Activated gamma-delta T cell treated with Interleukin-2 at 50 U/mL for 16 hours (primary cell): ENCODE data around the gene ABCA7.

ENCODE experiments used
- DNase-seq: peaks from one replicate; pipeline ENCODE4 v3.0.0-alpha.2; 2020

Gene ABCA7

DNA sequence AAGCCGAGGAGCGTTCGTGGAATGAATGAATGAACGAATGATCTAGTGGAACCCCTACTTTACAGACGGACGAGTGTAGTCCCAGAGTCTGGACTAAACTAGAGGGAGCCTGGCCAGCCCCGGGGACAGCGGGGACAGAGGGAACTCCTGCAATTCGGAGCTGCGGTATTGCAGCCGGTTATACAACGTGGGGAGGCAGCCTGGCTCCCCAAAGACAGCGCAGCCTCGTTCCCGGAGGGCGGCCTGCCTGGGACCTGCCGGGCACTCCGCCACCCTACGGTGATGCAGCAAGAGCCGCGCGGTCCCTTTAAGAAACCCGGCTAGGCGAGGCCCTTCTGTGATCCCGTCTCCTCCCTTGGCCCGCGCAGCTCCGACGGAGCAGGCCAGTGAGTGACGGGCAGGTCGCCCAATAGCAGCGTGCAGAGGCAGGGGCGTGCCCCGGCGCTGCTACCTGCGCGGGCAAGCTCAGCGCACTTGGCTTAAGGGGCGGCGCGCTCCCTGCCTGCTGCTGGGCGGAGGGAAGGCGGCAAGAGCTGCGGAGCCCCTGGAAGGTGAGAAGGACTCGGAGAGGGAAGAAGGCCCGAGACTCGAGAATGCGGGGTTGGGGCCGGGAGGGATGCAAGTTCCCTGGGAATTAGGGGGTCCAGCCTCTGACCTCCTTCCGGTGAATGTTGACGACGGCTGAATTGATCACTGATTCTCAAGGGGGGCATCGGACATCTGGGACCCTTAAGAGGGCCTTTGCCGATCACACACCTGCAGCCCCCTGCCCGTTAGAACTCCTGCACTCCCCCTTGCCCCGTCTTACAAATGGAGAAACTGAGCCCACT lies at the start of gene ABCA7:
Gene ABCA7 (plus strand): TSS at position 462 of the 830 bp plus-strand sequence. CDS start 1,255 bp downstream, outside the sequence.
- peak; percentile 100 for DNase-seq

DNA sequence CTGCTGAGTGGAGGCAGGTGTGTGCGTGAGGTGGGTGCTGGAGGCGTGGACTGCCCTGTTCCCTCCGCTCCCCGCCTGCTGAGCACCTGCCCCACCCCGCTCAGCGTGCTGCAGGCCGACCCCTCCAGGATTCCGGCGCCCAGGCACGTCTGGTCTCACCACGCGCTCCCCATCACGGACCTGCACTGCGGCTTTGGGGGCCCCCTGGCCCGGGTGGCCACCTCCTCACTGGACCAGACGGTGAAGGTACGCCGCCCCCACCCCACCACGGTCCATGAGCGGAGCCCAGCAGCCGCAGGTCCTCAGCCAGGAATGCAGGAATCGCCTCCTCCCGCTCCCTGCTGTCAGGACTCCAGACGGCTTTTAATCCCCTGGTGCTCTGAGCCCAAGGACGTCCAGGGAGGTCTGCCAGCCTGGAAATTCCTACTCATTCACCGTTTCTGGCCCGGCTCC lies 49.8 kb upstream of the ABCA7 start:
- no peak for DNase-seq

DNA sequence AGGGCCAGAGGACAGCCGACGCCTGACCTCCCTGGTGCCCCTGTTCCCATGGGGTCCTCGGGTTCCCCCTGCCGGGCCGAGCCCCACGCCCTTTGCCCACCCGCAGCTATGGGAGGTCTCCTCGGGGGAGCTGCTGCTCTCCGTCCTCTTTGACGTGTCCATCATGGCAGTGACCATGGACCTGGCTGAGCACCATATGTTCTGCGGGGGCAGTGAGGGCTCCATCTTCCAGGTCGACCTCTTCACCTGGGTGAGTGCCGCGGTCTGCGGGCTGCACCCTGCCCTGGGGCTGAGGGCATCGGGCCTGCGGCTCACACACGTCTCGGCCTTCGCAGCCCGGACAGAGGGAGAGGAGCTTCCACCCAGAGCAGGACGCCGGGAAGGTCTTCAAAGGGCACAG lies 49.2 kb upstream of the ABCA7 start:
- no peak for DNase-seq

DNA sequence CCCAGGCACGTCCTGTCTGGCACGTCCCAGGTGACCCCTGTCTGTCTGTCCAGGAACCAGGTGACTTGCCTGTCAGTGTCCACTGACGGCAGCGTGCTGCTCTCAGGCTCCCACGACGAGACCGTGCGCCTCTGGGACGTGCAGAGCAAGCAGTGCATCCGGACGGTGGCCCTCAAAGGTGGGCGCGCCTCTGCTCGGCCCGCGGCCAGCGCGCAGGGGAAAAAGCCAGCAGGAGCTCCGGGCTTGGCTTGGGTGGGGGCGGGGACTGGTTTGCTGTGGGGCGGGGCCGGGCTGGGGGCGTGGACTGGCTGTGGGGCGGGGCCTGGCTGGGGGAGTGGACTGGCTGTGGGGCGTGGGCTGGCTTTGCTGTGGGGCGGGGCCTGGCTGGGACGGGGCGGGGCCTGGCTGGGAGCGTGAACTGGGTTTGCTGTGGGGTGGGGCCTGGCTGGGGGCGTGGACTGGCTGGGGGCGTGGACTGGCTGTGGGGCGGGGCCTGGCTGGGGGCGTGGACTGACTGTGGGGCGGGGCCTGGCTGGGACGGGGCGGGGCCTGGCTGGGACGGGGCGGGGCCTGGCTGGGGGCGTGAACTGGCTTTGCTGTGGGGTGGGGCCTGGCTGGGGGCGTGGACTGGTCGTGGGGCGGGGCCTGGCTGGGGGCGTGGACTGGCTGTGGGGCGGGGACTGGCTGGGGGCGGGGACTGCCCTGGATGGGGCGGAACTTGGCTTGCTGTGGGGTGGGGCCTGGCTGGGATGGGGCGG lies 48.6 kb upstream of the ABCA7 start:
- DNase-seq: peak; percentile 40

DNA sequence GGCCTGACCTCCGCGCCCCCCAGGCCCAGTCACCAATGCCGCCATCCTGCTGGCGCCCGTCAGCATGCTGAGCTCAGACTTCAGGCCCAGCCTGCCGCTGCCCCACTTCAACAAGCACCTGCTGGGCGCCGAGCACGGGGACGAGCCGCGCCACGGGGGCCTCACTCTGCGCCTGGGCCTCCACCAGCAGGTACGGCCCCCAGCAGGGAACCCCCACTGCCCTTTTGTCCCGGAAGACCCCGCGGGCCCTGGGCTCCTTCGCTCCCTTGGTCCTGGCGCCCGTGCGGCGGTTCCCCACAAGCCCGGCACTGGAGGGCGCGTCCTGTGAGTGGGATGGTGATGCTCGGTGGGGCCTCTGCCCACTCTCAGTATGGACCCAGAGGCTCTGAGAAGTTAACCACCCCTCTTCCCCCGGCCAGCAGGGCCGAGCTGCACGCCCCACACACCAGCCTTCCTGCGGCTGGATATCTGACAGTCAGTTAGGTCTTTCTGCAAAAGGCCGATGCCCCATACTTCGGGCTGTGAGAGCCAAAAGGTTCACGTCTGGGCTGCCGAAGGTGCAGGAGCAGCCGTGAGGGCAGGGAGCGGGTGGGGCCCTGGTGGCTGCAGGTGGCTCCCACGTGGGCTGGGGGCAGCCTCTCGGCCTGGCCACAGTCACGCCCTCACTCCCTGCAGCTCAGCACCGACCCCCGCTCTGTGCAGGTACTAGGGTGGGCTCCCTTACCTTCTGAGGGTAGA lies 47.8 kb upstream of the ABCA7 start:
- no peak for DNase-seq

DNA sequence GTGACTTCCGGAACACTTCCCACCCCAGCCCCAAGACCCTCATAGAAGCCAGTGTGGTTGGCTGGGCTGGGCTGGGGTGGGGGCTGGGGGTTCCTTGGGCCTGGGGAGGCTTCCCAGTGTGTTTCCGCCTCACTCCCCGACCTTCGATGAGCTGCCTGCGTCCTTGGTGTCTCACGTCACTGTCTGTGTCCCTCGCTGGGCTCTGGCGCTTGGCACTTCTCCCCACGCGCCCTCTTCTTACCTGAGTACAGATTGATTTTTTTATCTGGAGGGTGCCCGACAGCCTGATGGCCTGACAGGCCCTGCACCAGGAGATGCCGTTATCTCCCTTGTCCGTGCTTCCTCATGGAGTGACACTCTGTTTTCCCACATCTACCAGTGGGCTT lies 47.2 kb upstream of the ABCA7 start:
- no peak for DNase-seq

- DNase-seq: no peak
Measured at GRCh38 chr19:993361-993830, 46.5 kb upstream of the ABCA7 start.

DNA sequence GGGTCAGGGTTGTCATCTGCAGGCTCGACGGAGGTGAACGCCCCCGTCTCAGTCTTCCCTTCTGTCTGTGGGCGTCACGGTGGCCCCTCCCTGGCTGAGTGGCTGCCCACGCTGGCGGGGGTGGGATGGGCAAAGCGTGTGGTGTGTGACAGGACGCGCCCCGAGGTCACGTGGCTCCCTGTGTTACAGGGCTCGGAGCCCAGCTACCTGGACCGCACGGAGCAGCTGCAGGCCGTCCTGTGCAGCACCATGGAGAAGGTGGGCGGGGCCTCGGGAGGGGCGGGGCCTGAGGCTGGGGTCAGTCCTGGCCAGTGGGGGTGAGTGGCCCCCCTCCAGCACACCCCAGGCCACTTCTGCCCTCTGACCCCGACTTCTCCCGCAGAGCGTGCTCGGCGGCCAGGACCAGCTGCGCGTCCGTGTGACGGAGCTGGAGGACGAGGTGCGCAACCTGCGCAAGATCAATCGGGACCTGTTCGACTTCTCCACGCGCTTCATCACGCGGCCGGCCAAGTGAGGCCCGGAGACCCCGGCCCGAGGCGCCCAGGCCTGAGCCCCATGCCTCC lies 46.0 kb upstream of the ABCA7 start:
- no peak for DNase-seq

DNA sequence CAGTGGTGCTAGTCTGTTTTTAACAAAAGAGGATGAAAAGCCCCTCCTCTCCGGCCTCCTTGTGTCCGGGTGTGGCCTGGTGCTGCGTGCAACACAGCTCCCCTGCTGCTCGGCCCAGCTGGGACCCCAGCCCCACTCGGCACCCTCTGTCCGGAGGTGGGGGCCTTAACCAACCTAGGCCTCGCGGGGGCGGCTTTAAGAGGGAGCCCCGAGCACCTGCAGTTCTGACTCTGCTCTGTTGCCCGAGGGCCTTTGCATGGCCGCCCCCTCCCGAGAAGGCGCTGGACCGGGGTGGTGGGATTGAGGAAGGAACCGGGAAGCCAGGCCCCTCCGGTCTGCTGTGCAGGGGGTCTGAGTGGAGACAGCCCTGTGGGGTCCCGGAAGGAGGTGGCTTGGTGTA lies 45.4 kb upstream of the ABCA7 start:
- DNase-seq: no peak

DNA sequence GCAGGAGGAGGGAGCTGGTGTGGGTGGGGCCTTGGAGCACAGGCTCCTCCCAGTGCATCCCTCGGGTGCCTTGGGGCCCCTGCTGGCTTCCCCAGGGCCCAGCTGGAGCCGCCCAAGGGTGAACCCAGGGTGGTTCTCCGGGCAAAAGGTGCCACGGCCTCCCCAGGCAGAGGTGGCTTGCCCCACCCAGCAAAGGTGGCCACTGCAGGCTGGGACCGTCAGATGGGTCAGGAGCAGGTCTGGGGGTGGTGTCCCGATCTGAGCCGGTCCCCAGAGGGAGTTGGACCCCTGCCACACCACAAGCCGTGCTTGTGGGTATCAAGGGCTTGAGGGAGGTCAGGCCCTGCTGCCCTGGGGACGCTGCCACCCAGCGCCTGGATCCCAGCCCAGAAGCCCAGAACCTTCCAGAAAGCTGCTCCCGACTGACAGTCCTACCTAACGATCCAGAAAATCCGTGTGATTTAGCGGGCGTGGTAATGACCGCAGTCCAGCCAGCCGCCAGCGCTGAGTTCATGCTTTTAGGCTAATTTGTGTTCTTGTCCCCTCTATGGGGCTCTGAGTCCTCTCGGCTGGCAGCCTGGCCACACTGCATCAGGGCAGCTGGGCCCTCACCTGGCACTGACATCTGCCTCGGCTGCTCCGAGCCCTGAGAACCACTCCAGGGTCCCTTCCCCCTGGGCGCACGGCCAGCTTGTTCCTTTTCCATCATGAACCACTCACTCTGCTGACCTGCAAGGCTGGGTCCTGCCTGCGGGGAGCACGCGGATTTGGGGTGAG lies 44.7 kb upstream of the ABCA7 start:
- no peak for DNase-seq

GRCh38 chr19:996051-996838 lies 43.7 kb upstream of the ABCA7 start:
- DNase-seq: peak; percentile 81

- DNase-seq: no peak
Measured at GRCh38 chr19:998064-998463, 41.8 kb upstream of the ABCA7 start.

DNA sequence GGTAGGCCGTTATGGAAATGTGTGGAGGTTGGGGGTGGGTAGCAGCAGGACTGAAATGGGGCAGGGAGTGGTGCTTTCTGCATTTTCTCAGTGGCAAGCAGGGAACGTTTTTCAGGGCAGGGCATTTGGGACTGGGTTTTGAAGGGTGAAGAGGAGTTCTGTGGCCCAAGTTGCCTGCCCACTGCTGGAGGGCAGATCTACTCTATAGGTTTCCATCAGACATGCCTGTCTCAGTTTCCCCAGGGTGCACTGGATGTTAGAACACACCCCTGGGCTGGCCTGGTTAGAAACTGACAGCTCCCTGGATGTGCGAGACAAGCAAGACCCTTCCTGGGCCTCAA lies 40.6 kb upstream of the ABCA7 start:
- DNase-seq: no peak

GRCh38 chr19:1000095-1000494 lies 39.8 kb upstream of the ABCA7 start, which contains the start of gene GRIN3B:
Gene GRIN3B, plus strand, starts transcription at chr19:1000419. Its CDS starts 19 bp downstream, at chr19:1000438.
- peak; percentile 53 for DNase-seq

- DNase-seq: no peak
Measured at GRCh38 chr19:1000591-1001537, 39.0 kb upstream of the ABCA7 start.

DNA sequence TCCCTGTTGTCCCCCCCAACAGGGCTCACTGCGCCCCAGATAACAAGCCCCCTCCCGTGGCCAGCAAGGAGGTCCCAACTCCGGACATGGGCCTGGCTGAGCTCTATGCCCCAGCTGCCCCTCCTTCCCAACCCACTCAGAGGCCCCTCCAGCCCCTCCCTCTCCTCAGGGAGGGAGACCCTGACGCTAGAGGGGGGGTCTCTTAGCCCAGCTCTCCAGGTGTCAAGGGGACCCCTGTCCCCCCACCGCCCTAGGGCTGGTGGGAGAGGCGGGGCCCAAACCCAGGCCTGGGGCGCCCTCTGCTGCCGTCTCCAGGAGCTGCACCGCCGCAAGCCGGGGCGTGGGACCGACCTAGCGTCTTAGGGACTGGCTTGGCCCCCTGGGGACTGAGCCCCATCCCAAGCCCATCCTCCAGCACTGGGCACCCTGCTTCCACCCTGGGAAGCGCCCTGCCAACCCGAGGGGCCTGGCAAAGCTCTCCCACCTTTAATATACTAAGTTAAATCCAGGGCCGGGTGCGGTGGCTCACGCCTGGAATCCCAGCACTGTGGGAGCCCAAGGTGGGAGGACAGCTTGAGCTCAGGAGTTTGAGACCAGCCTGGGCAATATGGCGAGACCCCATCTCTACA lies 38.3 kb upstream of the ABCA7 start:
- DNase-seq: peak; percentile 71

GRCh38 chr19:1002600-1002999 lies 37.3 kb upstream of the ABCA7 start:
- no peak for DNase-seq

DNA sequence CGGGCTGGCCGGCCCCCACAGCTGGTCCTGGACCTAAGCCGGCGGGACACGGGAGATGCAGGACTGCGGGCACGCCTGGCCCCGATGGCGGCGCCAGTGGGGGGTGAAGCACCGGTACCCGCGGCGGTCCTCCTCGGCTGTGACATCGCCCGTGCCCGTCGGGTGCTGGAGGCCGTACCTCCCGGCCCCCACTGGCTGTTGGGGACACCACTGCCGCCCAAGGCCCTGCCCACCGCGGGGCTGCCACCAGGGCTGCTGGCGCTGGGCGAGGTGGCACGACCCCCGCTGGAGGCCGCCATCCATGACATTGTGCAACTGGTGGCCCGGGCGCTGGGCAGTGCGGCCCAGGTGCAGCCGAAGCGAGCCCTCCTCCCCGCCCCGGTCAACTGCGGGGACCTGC lies 36.6 kb upstream of the ABCA7 start:
- no peak for DNase-seq

DNA sequence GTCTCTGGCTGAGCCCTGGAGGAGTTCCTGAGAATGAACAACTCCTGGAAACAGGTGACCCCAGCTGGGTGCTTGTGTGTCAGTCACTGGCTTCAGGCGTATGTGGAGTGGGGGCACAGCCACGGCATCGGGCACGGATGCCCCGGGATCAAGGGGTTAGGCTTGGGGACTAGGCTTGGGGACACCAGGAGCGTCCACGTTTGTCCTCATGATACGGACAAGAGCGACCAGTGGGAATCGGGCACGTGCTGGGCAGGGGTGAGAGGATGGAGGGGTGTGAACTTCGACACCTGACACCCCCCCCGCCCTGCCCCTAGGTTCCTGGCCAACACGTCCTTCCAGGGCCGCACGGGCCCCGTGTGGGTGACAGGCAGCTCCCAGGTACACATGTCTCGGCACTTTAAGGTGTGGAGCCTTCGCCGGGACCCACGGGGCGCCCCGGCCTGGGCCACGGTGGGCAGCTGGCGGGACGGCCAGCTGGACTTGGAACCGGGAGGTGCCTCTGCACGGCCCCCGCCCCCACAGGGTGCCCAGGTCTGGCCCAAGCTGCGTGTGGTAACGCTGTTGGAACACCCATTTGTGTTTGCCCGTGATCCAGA lies 35.6 kb upstream of the ABCA7 start:
- no peak for DNase-seq
